H9 (cell line): Measurements from ENCODE around the gene LRP1-AS. TPM values are rescaled to one million over a fixed set of nuclear protein-coding genes. Genes with fewer than 3 reads are reported as not detected.

Experiments
- DNase-seq: peaks from one replicate; pipeline ENCODE4 v3.0.0-alpha.2; 2017
- H2AFZ ChIP-seq: one replicate; pipeline ENCODE4 v1.6.1; 2013; ENCODE audit warnings: mild to moderate bottlenecking, low read length, control low read depth, moderate library complexity
- H2AK5ac ChIP-seq: 2 replicates; pipeline ENCODE4 v1.6.1; 2013; ENCODE audit warnings: low read length, control low read depth, mixed read lengths; ENCODE audit not compliant: insufficient read length
- H2BK120ac ChIP-seq: one replicate; pipeline ENCODE4 v1.6.1; 2013; ENCODE audit warnings: low read depth, mild to moderate bottlenecking, low read length, control low read depth, inconsistent platforms; ENCODE audit not compliant: poor library complexity, severe bottlenecking
- H2BK12ac ChIP-seq: 2 replicates; pipeline ENCODE4 v1.6.1; 2013; ENCODE audit warnings: low read length, control low read depth, mixed read lengths, low read depth; ENCODE audit not compliant: insufficient read length
- H2BK15ac ChIP-seq: 2 replicates; pipeline ENCODE4 v1.6.1; 2013; ENCODE audit warnings: low read depth, low read length, control low read depth
- H2BK20ac ChIP-seq: one replicate; pipeline ENCODE4 v1.6.1; 2013; ENCODE audit warnings: low read depth, mild to moderate bottlenecking, low read length, control low read depth, inconsistent platforms; ENCODE audit not compliant: poor library complexity, severe bottlenecking
- H2BK5ac ChIP-seq: 2 replicates; pipeline ENCODE4 v1.6.1; 2013; ENCODE audit warnings: low read length, control low read depth, mixed read lengths; ENCODE audit not compliant: insufficient read length
- H3K14ac ChIP-seq: 2 replicates; pipeline ENCODE4 v1.6.1; 2013; ENCODE audit warnings: low read length, control low read depth; ENCODE audit not compliant: insufficient read depth
- H3K18ac ChIP-seq: 2 replicates; pipeline ENCODE4 v1.6.1; 2013; ENCODE audit warnings: low read depth, mild to moderate bottlenecking, mixed read lengths, low read length, control low read depth; ENCODE audit not compliant: insufficient read length
- H3K23ac ChIP-seq: 2 replicates; pipeline ENCODE4 v1.6.1; 2013; ENCODE audit warnings: low read length, control low read depth, mixed read lengths, low read depth; ENCODE audit not compliant: insufficient read length
- H3K23me2 ChIP-seq: 2 replicates; pipeline ENCODE4 v1.6.1; 2013; ENCODE audit warnings: low read depth, mild to moderate bottlenecking, mixed read lengths, low read length, control low read depth; ENCODE audit not compliant: insufficient read length, poor library complexity, severe bottlenecking
- H3K27ac ChIP-seq: 2 replicates; pipeline ENCODE4 v1.5.1; 2013; ENCODE audit warnings: low read length, control low read depth, mixed read lengths, low read depth; ENCODE audit not compliant: insufficient read length
- H3K27me3 ChIP-seq: 2 replicates; pipeline ENCODE4 v1.6.1; 2013; ENCODE audit warnings: low read length, control low read depth, inconsistent platforms; ENCODE audit not compliant: insufficient read depth
- H3K4ac ChIP-seq: 2 replicates; pipeline ENCODE4 v1.6.1; 2013; ENCODE audit warnings: low read depth, mild to moderate bottlenecking, control low read depth, inconsistent platforms, low read length, moderate library complexity
- H3K4me1 ChIP-seq: 2 replicates; pipeline ENCODE4 v1.6.1; 2013; ENCODE audit warnings: low read length, control low read depth, inconsistent platforms; ENCODE audit not compliant: insufficient read depth
- H3K4me2 ChIP-seq: 2 replicates; pipeline ENCODE4 v1.6.1; 2013; ENCODE audit warnings: low read length, control low read depth, mixed read lengths; ENCODE audit not compliant: insufficient read length, insufficient read depth
- H3K56ac ChIP-seq: 2 replicates; pipeline ENCODE4 v1.6.1; 2013; ENCODE audit warnings: low read depth, mild to moderate bottlenecking, mixed read lengths, low read length, control low read depth; ENCODE audit not compliant: insufficient read length
- H3K79me1 ChIP-seq: 2 replicates; pipeline ENCODE4 v1.6.1; 2013; ENCODE audit warnings: low read depth, mild to moderate bottlenecking, moderate library complexity, low read length, control low read depth, inconsistent platforms; ENCODE audit not compliant: insufficient read depth, poor library complexity, severe bottlenecking
- H3K79me2 ChIP-seq: 2 replicates; pipeline ENCODE4 v1.6.1; 2013; ENCODE audit warnings: low read length, control low read depth, inconsistent platforms; ENCODE audit not compliant: insufficient read depth
- H3K9ac ChIP-seq: 2 replicates; pipeline ENCODE4 v1.6.1; 2013; ENCODE audit warnings: low read length, control low read depth, mixed read lengths; ENCODE audit not compliant: insufficient read length; ENCODE audit errors: extremely low read depth
- H3K9me3 ChIP-seq: one replicate; pipeline ENCODE4 v1.6.1; 2013; ENCODE audit warnings: low read depth, low read length, inconsistent platforms; ENCODE audit not compliant: control insufficient read depth
- H3T11ph ChIP-seq: one replicate; pipeline ENCODE4 v1.6.1; 2013; ENCODE audit warnings: mild to moderate bottlenecking, low read length, control low read depth, inconsistent platforms
- H4K20me1 ChIP-seq: one replicate; pipeline ENCODE4 v1.6.1; 2013; ENCODE audit not compliant: control insufficient read depth, insufficient read length, insufficient read depth
- H4K5ac ChIP-seq: 2 replicates; pipeline ENCODE4 v1.6.1; 2013; ENCODE audit warnings: low read depth, mild to moderate bottlenecking, mixed read lengths, low read length, control low read depth; ENCODE audit not compliant: insufficient read length
- H4K8ac ChIP-seq: replicated peaks from 2 replicates; pipeline ENCODE4 v1.6.1; 2013; ENCODE audit warnings: low read length, control low read depth, mixed read lengths, low read depth; ENCODE audit not compliant: insufficient read length
- H4K91ac ChIP-seq: 2 replicates; pipeline ENCODE4 v1.6.1; 2013; ENCODE audit warnings: low read depth, mild to moderate bottlenecking, moderate library complexity, mixed read lengths, low read length, control low read depth; ENCODE audit not compliant: insufficient read length
- H3K27ac Mint-ChIP-seq, 3 experiments: 2 replicates in 2 of 3; 3 replicates in 1 of 3; pipeline ENCODE4 v1.8.0; 2020 to 2021; ENCODE audit warnings: mixed read lengths in 3 of 3, mild to moderate bottlenecking in 1 of 3, moderate library complexity in 1 of 3
- H3K27me3 Mint-ChIP-seq: 2 replicates; pipeline ENCODE4 v1.8.0; 2021; ENCODE audit warnings: low read depth, mild to moderate bottlenecking, moderate library complexity, mixed read lengths
- H3K36me3 Mint-ChIP-seq, 3 experiments: 2 replicates in 2 of 3; 3 replicates in 1 of 3; pipeline ENCODE4 v1.8.0; 2020 to 2021; ENCODE audit warnings: low read depth in 3 of 3, mixed read lengths in 3 of 3; ENCODE audit not compliant: insufficient read depth in 1 of 3
- H3K4me1 Mint-ChIP-seq, 2 experiments: 2 replicates each; pipeline ENCODE4 v1.8.0; 2020; ENCODE audit warnings: mixed read lengths in 2 of 2
- H3K4me3 Mint-ChIP-seq, 2 experiments: 2 replicates in 1 of 2; 3 replicates in 1 of 2; pipeline ENCODE4 v1.8.0; 2020 to 2021; ENCODE audit warnings: mild to moderate bottlenecking in 2 of 2, mixed read lengths in 2 of 2, moderate library complexity in 1 of 2
- H3K9me3 Mint-ChIP-seq, 2 experiments: 2 replicates in 1 of 2; 3 replicates in 1 of 2; pipeline ENCODE4 v1.8.0; 2020; ENCODE audit warnings: mild to moderate bottlenecking in 2 of 2, mixed read lengths in 2 of 2, moderate library complexity in 1 of 2
- WGBS: extraction: QIAGEN DNeasy Blood & Tissue Kit; methylation state at CpG from one replicate; pipeline ENCODE4 v1.1.7; 2013; ENCODE audit warnings: missing lambda C conversion rate, low lambda C conversion rate, mixed read lengths; ENCODE audit not compliant: insufficient read length; ENCODE audit errors: extremely low coverage; 5-methylcytosine and 5-hydroxymethylcytosine counted together
- total RNA-seq: library from RNA; stranded (reverse); gene quantifications from 2 replicates; pipeline ENCODE4 v1.2.1, GENCODE V29; 2021
- TF ChIP-seq, protein P1 (sequence below): fragments of 200-600 bp; sonication (generic); conservative IDR thresholded peaks from 3 replicates; pipeline ENCODE4 v1.8.0; 2021; ENCODE audit warnings: antibody characterized with exemption, mild to moderate bottlenecking

LRP1-AS gene
- total RNA-seq, 1 experiment from 2014 or later: not detected

DNA sequence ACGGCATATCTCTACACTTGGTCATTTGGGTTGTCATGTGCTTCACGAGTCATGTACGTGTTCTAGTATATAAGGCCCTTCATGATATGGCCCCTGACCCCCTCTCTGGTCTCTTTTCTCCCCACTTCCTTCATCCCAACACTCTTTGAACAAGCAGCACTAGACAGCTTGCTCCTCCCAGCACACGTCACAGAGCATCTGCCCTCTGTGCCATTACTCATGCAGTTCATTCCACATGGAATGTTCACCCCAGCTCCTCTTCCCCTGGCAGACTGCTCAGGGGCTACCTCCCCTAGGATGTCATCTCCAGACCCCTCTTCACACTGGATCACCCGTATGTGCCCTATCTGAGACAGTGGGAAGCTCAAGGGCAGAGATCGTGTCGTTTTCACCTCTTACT, 14.1 kb upstream of the LRP1-AS start:
- H2AFZ ChIP-seq: no peak overlapping the region

More for the DNA sequence above, 14.1 kb upstream of the LRP1-AS start:
- Histone ChIP-seq H2BK5ac (no peak overlapping the region), H2BK15ac (no peak overlapping the region), H2BK120ac (no peak overlapping the region), H3K23ac (no peak overlapping the region), H2AK5ac (no peak overlapping the region), H2BK12ac (no peak overlapping the region), H4K8ac (no peak overlapping the region), H3K23me2 (no peaks in the 10 kb centered on the region), H3K27ac (no peak overlapping the region), H3T11ph (no peak overlapping the region), H3K27me3 (no peaks in the 10 kb centered on the region), H4K20me1 (peaks cover 2% of the 10 kb centered on the region), H3K79me2 (no peaks in the 10 kb centered on the region), H3K9me3 (no peaks in the 10 kb centered on the region), H3K14ac (no peak overlapping the region), H3K4ac (no peak overlapping the region), H3K56ac (no peak overlapping the region), H3K9ac (no peak overlapping the region), H3K4me1 (no peaks in the 10 kb centered on the region), H2BK20ac (no peak overlapping the region), H3K18ac (no peak overlapping the region), H3K4me2 (no peak overlapping the region), H4K5ac (no peak overlapping the region), H4K91ac (no peak overlapping the region), H3K79me1 (no peaks in the 10 kb centered on the region)
- DNase-seq: no peak
- no CpG with 5 or more reads among the region's 7 CpGs for WGBS
- Mint-ChIP-seq H3K27me3 (no peaks in the 10 kb centered on the region; the same call in 1 of the 2 replicates), H3K27ac (no peak overlapping the region), H3K4me3 (no peak overlapping the region), H3K4me1 (no peaks in the 10 kb centered on the region), H3K9me3 (no peaks in the 10 kb centered on the region), H3K36me3 (peaks cover 57 to 95% (median 93%) of the 10 kb centered on the region in 3 experiments; a peak in 6 of 7 replicates)
- TF ChIP-seq, protein P1, sequence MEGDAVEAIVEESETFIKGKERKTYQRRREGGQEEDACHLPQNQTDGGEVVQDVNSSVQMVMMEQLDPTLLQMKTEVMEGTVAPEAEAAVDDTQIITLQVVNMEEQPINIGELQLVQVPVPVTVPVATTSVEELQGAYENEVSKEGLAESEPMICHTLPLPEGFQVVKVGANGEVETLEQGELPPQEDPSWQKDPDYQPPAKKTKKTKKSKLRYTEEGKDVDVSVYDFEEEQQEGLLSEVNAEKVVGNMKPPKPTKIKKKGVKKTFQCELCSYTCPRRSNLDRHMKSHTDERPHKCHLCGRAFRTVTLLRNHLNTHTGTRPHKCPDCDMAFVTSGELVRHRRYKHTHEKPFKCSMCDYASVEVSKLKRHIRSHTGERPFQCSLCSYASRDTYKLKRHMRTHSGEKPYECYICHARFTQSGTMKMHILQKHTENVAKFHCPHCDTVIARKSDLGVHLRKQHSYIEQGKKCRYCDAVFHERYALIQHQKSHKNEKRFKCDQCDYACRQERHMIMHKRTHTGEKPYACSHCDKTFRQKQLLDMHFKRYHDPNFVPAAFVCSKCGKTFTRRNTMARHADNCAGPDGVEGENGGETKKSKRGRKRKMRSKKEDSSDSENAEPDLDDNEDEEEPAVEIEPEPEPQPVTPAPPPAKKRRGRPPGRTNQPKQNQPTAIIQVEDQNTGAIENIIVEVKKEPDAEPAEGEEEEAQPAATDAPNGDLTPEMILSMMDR: no peak
